Activated CD4-positive, alpha-beta T cell treated with anti-CD3 and anti-CD28 coated beads, Interleukin-2, amount 50 U/mL, for 16 hours (primary cell): ENCODE results near the gene CGB5.
"Not testable (repeated sequence)": the region's sequence is repeated elsewhere in the genome, so short reads cannot be mapped to it uniquely, and the experiment has no call there.

Experiments
- DNase-seq: peaks from one replicate; pipeline ENCODE4 v3.0.0-alpha.2; 2020

The CGB5 gene

GRCh38 chr19:49043548-49043947, at the start of gene CGB5:
TSS of gene CGB5 (plus strand) at chr19:49043848. CDS start at chr19:49044210, 362 bp downstream.
- not testable (repeated sequence) for DNase-seq

GRCh38 chr19:48994035-48994386, 49.6 kb upstream of the CGB5 start:
- no peak for DNase-seq

DNA sequence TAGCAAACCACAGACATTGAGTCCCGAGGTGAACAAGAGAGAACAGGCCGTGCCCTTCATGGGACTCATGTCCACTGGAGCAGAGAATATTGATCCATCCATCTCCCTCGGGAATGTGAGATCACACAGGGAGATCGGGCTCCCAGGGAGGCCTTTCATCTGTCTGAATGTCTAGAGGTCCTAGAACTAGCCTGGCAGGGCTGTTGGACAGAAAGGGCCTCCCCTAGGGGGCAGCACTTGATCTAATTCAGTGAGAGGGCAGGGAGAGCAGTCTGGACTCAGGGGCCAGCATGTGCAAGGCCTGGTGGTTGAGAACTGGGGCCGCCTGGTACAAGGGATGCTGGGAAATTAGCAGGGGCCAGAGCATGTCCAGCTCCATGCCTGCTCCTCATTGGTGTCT, 45.7 kb upstream of the CGB5 start:
- DNase-seq = peak; percentile 60

DNA sequence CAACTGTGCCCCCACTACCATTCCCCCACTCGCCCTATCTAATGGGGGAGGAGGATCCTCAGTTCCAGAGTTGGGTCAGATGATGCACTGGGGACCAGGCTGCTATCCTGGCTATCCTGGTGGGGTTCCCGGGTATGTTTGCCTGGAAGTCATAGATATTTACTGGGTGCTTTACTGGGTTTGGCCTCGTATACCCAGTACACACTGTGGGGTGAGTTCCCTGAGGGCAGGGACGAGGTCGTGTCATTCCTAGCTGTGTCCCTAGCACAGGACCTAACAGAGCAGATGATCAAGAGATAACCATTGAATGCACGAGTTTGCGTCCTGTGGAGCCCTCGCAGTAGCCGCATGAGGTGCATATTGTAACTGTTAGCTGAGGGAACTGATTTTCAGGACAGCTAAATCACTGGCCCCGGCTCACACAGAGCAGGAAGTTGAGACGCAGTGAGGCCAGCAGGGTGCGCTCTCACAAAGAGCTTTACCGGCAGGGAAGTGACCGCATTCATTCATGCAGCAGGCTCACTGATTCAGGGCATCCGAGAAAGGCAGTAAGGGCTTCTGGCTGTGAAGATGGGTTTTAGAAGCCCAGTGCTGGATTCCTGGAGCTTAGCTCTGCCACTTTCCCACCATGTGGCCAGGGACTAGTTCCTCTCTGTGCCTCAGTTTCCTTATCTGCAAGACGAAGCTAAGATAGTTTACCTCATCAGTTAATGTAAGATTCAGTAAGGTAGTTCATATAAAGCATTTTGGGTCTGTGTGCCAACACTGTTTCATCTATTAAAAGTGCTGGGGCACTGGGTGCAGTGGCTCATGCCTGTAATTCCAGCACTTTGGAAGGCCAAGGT, 43.9 kb upstream of the CGB5 start:
- peak; percentile 73 for DNase-seq

GRCh38 chr19:49004133-49004532, 39.5 kb upstream of the CGB5 start:
- DNase-seq = no peak

- no peak for DNase-seq
Measured at GRCh38 chr19:49004964-49005614, 38.6 kb upstream of the CGB5 start.

GRCh38 chr19:49006905-49007304, 36.7 kb upstream of the CGB5 start:
- DNase-seq = no peak

DNA sequence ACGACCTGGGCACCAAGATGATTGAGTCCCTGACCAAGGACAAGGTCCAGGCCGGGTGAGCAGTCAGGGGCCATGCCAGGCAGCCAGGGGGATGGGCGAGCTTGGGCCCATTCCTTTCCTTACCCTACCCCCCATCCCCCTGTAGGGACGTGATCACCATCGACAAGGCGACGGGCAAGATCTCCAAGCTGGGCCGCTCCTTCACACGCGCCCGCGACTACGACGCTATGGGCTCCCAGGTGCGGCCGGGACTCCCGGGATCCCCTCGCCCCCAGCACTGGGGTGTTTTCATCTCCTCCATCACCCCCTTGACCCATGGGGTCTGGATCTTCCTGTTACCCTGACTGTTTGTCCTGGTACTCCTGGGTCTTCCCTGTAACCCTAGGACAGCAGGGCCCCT, 33.8 kb upstream of the CGB5 start:
- no peak for DNase-seq

DNA sequence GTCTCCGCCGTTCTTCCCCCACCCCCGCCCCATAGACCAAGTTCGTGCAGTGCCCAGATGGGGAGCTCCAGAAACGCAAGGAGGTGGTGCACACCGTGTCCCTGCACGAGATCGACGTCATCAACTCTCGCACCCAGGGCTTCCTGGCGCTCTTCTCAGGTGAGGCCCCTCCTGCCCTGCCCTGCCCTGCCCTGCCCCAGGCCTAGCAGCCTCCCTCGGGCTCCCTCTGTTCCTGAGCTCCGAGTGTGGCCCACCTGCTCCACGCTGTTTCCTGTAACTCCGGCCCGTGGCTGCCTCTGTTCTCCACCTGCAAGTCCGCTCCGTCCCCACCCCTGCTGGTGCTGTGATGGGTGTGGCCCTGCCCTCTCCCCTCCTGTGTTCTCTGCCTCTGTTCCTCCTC, 33.2 kb upstream of the CGB5 start:
- no peak for DNase-seq

GRCh38 chr19:49011194-49011593, 32.5 kb upstream of the CGB5 start:
- no peak for DNase-seq

- DNase-seq = no peak
Measured at GRCh38 chr19:49014123-49014869, 29.4 kb upstream of the CGB5 start.

GRCh38 chr19:49014870-49015255, 28.8 kb upstream of the CGB5 start:
- DNase-seq = no peak

GRCh38 chr19:49016067-49016839, 27.4 kb upstream of the CGB5 start:
- DNase-seq = no peak

DNA sequence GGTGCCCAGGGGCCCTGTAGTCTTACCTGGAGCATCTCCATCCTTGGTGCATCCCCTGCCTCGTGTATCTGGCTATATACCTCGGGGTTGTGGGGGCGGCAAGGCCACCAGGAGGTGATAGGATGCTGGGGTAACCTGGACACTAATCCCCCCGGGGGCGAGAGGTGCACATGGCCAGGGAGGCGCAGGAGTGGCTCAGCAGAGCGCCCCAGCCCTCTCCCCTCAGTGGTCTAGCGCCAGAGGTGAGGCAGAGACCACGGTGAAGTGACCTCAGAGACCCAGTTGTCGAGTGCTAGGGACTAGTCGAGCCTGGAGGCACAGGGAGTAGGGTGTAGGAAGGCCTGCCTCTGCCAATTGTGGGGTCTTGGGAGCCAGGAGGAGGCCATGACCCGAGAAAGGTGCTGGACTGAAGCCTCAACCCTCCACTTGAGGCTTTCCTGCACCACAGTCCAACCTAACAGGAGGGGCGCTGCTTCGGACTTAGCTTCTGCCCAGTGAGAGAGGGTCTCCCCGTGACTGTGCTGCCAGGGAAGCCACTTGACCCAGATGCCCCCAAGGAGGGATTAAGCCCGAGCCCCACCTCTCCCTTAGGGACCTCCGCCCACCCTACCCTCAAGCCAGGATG, 26.5 kb upstream of the CGB5 start, which contains the start of gene LHB:
Gene LHB (minus strand): TSS at position 51 of the 625 bp plus-strand sequence. CDS start 10 bp downstream, at position 41.
- DNase-seq = no peak

GRCh38 chr19:49017666-49018351, 25.8 kb upstream of the CGB5 start:
- peak; percentile 63 for DNase-seq

DNA sequence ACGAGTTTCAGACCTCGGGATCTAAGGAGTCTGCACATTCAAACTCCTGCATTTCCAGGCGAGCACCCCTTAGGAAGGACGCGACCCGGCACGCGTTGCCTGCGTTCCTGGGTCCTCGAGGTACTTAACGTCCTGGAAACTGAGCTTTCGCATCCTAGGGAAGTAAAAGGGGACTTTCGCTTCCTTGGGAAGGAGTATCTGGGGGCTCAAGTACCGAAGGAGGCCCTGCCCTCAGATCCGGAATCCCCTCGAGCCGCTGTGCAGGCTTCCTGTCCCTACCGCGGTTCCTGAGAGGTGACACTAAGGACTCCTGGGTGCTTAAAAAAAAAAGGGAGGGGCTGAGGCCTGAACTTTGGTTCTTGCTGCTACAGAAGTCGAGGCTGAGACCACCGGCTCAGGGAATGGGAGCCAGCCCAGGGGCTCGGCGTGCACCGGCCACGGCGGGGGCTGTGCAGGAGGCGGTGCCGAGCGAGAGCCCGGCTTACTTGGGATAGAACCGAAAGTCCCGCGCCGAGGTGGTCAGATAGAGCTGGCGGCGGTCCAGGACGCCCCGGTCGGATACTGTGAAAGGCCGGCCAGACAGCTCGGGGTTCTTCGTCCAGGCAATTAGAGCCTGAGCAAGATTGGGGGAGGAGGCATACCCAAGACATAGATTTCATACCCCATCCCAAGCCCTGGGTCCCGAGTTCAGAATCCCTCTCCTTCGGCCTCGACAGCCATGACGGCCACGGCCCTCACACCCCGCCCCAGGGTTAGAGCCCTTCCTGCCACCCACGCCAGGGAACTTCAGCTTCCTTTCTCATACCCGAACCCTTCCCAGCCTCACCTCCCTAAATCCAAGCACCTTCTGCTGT, 25.0 kb upstream of the CGB5 start:
- DNase-seq = peak; percentile 21

DNA sequence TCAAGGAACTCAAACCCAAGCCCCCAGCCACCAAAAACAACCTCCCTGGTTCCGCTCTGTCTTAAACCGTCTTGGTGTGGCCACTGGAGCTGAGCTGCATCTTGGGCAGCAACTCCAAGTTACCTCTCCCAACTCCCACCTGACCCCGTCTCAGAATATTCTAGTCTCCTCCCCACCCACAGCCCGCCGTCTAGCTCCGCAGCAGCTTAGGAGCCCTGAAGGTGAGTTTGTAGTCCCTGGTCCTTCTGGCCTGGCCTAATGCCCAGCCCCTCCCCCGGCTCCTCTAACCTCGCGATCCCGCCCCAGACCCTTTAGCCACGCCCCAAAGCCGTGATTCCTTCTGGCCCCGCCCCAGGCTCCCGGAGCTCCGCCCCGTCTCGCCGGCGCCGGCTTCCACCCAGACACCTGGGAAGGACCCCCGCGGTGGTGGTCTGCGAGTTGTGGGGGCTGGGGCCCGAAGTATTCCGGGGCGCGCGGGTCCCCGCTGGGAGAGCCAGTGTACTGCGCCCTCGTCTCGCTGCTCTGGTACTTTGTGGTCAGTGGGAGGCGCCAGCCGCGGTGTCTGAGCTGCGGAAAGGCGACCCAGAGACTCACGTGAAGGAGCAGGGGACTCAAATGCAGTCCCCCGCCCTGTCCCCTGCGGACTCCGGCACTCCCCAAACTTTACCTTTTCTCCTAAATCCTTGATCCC, 24.3 kb upstream of the CGB5 start:
- peak; percentile 64 for DNase-seq

DNA sequence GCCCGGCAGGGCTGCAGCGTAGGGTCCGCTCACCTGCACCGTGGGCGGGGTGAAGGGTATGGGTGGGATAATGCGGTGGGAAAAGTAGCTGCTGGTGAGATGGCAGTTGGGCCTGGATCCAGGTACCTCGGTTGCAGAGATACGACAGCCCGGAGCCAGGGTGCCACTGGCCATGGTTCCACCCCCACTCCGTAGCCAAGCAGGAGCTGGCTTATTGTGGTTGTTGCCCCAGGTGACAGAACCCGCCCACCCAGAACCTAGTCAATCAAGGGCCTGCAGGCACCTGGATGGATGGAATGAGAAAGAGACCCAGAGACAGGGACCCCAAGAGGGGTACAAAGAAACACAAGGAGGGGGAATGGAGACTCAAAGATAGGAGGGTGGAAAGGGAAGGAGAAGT, 23.3 kb upstream of the CGB5 start:
- DNase-seq = no peak

GRCh38 chr19:49020931-49021895, 22.4 kb upstream of the CGB5 start:
- peak; percentile 42 for DNase-seq
